GM12865 (cell line): ENCODE data around the gene PHOSPHO2.

Experiments used
- DNase-seq: peaks from one replicate; pipeline ENCODE4 v3.0.0; 2010; ENCODE audit warnings: low read depth
- H3K4me3 ChIP-seq: 2 replicates; pipeline ENCODE4 v1.5.1; 2011; ENCODE audit warnings: mild to moderate bottlenecking, low read depth, low read length, control low read depth
- TF ChIP-seq, protein P1 (sequence below): IDR thresholded peaks from 2 replicates; pipeline ENCODE4 v1.5.1; 2011; ENCODE audit warnings: low read length, control low read depth, low read depth, inconsistent platforms; ENCODE audit not compliant: insufficient read depth; ENCODE audit errors: missing control alignments

The PHOSPHO2 gene

DNA sequence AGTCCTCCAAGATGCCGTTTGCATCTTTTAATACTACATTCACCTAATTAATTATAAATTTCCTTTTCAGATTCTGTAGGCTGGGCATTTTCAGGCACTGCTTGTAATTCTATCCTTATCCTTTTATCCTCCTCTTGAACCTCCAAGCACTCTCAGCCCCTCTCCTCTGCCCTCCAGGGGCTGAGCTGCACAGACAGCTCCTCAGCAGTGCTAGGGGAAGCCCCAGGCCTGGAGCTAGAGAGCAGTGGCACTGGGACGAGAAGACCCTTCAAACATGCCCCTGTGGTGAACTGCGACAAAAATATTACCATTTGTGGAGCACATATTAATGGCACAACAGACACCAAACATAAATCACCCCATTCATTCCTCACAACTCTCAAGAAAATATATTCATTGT lies 33.0 kb upstream of the PHOSPHO2 start:
- H3K4me3 ChIP-seq = no peak overlapping the region
- no peak for DNase-seq
- TF ChIP-seq, protein P1, sequence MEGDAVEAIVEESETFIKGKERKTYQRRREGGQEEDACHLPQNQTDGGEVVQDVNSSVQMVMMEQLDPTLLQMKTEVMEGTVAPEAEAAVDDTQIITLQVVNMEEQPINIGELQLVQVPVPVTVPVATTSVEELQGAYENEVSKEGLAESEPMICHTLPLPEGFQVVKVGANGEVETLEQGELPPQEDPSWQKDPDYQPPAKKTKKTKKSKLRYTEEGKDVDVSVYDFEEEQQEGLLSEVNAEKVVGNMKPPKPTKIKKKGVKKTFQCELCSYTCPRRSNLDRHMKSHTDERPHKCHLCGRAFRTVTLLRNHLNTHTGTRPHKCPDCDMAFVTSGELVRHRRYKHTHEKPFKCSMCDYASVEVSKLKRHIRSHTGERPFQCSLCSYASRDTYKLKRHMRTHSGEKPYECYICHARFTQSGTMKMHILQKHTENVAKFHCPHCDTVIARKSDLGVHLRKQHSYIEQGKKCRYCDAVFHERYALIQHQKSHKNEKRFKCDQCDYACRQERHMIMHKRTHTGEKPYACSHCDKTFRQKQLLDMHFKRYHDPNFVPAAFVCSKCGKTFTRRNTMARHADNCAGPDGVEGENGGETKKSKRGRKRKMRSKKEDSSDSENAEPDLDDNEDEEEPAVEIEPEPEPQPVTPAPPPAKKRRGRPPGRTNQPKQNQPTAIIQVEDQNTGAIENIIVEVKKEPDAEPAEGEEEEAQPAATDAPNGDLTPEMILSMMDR = no peak

DNA sequence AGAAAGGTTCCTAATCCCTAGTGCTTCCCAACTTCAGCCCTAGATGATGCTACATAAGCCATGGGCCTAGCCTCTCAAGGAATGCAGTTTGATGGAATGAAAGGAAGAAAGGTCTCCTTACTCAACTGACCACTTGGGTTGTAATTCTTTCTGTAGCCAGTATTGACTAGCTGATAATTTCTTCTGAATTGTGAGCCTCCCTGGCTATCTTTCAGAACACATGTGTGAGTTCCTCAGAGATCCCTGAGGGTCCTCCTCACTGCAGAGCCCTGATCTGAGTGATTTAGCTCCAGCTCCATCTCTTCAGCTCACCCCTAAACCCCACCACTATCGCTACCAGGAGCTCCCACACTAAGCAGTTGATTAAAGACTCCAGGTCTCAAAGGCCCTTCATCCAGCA lies 31.5 kb upstream of the PHOSPHO2 start:
- TF ChIP-seq, protein P1 = no peak
- DNase-seq = no peak
- H3K4me3 ChIP-seq = no peak overlapping the region

DNA sequence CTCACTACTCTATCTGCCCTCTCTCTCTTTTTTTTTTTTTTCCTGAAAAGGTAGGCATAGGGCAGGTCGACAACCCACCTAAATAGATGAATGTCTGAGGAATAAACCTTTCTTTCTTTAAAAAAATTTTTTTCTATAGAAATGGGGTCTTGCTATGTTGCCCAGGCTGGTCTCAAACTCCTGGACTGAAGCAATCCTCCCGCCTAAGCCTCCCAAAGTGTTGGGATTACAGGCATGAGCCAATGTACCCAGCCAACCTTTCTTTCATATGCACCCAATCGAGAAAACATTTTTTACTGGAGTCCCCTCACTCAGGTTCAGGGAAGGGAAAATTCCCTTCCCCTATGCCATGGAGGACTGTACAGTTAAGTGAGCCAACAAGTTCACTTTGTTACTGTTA lies 31.0 kb upstream of the PHOSPHO2 start:
- TF ChIP-seq, protein P1 = no peak
- no peak overlapping the region for H3K4me3 ChIP-seq
- DNase-seq = no peak

DNA sequence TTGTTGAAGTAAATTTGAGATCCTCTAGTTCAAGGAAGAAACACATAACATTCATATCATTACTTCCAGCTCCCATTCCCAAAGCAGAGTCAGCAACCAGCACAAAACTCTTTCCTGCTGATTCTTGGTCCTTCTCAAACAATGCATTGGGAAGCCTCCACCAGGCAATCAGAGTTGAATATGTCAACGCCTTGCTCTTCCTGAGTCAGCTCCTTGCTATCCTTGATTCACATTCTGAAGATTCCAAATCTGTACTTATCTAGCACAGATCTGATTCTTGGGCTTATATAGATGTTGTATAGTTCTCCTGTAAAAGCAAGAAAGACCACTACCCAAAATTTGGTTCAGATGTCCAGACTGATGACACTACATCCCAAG lies 29.7 kb upstream of the PHOSPHO2 start:
- TF ChIP-seq, protein P1 = no peak
- DNase-seq = no peak

DNA sequence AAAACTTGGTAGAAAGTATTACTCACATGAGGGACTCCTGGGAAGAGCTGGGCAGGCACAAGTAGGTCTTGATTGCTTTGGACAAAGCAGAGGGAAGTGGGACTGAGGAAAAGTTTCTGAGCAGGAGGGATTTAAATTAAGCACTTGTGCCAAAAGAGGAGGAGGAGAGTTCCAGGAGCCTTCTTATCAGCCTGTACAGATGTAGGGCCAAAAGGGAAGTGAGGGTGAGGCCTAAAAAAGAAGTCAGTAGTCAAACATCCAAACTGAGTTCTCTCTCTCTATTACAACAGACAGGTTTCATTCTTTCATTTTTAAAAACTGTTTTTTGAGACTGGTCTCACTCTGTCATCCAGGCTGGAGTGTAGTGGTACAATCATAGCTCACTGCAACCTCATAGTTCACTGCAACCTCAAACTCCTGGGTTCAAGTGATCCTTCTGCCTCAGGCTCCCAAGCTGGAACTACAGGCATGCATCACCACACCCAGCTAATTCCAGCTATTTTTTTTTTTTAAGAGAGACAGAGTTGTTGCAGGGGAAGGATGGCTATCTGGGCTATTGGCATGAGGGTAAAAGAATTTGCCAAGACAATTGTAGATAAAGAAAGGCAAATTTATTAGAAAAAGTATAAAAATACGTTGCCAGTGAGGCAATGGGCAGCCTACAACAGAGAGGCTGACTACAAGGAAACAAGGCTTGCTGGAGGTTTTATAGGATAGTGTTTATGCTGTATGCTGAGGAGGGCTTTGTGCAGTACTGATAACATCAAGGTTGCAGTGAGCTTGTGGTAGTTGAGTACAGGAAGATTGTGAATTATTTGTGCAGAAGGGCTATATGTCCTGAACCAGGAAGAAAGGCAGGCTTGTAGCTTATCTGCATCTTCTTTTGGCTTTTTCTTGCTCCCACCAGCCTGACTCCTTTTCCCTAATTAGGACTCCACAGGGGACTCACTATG lies 29.0 kb upstream of the PHOSPHO2 start:
- H3K4me3 ChIP-seq = no peak overlapping the region
- DNase-seq = no peak
- TF ChIP-seq, protein P1 = no peak

More for the DNA sequence above, 29.7 kb upstream of the PHOSPHO2 start:
- no peak overlapping the region for H3K4me3 ChIP-seq

DNA sequence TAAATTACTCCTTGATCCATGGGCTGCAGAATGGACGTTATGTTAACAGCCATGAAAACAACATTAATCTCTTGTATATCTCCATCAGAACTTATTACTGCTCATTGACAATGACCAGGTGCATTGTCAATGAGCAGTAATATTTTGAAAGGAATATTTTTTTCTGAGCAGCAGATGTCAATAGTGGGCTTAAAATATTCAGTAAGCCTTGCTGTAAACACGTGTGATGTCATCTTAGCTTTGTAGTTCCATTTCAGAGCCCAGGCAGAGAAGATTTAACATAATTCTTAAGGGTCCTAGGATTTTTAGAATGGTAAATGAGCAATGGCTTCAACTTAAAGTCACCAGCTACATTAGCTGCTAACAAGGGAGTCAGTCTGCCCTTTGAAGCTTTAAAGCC lies 26.7 kb upstream of the PHOSPHO2 start:
- TF ChIP-seq, protein P1 = no peak
- DNase-seq = no peak
- H3K4me3 ChIP-seq = no peak overlapping the region

DNA sequence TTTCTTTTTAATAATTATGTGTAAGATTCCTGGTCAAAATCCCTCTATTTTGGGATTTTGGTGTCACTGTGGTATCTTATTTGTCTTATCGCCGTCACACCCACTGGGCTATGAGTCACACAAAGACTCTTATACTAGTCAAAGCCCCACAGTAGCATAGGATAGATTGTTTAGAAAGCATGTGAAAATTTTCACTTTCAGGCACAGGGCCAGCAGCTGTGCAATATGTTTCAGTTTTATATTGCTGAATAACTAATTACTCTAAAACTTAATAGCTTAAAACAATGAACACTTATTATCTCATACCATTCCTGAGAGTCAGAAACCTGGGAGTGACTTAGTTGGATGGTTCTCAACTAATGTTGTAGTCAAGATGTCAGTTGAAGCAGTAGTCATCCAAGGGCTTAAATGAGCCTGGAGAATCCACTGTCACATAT lies 24.0 kb upstream of the PHOSPHO2 start:
- no peak for DNase-seq
- no peak overlapping the region for H3K4me3 ChIP-seq
- TF ChIP-seq, protein P1 = no peak
